Ovary (tissue), 3 donors: ENCODE results near the gene ST3GAL4.

Experiments used
- EP300 ChIP-seq: sonication (generic); formaldehyde crosslinking; IDR thresholded peaks from one replicate; pipeline ENCODE4 v1.6.1; 2017; ENCODE audit warnings: antibody characterized with exemption
- POLR2A ChIP-seq: fragments of 450-650 bp; IDR thresholded peaks from one replicate; pipeline ENCODE4 v1.6.1; 2017; ENCODE audit warnings: antibody characterized with exemption, mild to moderate bottlenecking, moderate library complexity
- TF ChIP-seq, protein P1 (sequence below), 3 donors: fragments of 450-650 bp in 2 of 3; fragments of 200-600 bp in 1 of 3; IDR thresholded peaks; one replicate each; pipeline versions ENCODE4 v1.5.1 to v1.8.0; 2016 to 2022; ENCODE audit warnings: antibody characterized with exemption in 3 of 3, mild to moderate bottlenecking in 1 of 3
- donor health status: DM: no; HTN: no; CAD: no.

DNA sequence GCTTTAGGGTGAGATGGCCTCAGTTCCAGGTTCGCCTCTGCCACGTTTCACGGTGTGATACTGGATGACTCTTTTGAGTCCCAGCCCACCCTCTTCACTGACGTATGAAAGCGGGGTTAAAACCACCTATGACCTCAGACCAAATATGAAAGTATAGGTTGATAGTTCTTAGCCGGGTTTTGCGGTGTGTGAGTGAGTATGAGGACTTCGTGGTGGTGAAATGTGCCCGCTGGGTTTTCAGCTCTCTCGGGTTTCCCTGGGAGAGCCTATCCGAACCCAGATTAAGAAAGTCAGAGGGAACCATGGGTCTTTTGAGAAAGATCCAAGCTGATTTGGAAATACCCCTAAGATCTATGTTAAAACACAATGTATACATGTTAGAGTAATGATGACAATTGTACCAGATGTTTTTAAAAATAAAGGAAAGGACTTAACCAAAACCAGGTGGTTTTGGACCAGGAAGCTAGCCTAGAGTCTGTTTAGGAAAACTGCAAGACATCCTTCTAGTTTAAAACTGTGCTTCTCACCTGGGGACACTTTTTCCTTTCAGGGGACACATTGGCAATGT is 25.8 kb upstream of the ST3GAL4 start:
- TF ChIP-seq, protein P1, sequence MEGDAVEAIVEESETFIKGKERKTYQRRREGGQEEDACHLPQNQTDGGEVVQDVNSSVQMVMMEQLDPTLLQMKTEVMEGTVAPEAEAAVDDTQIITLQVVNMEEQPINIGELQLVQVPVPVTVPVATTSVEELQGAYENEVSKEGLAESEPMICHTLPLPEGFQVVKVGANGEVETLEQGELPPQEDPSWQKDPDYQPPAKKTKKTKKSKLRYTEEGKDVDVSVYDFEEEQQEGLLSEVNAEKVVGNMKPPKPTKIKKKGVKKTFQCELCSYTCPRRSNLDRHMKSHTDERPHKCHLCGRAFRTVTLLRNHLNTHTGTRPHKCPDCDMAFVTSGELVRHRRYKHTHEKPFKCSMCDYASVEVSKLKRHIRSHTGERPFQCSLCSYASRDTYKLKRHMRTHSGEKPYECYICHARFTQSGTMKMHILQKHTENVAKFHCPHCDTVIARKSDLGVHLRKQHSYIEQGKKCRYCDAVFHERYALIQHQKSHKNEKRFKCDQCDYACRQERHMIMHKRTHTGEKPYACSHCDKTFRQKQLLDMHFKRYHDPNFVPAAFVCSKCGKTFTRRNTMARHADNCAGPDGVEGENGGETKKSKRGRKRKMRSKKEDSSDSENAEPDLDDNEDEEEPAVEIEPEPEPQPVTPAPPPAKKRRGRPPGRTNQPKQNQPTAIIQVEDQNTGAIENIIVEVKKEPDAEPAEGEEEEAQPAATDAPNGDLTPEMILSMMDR (IDR thresholded peaks at IDR 0.05) = no peak
- no peak for TF ChIP-seq POLR2A
- TF ChIP-seq EP300 = no peak
